Glutamatergic neuron (in vitro differentiated cells): Measurements from ENCODE around the gene RETREG3. TPM values are rescaled to one million over a fixed set of nuclear protein-coding genes. Genes with fewer than 3 reads are reported as not detected.

Experiments
- DNase-seq: peaks from one replicate; pipeline ENCODE4 v3.0.0; 2022
- H3K27ac Mint-ChIP-seq: one replicate; pipeline ENCODE4 v1.8.0; 2020; ENCODE audit warnings: mild to moderate bottlenecking, mixed read lengths, inconsistent platforms; ENCODE audit not compliant: unreplicated experiment
- H3K27me3 Mint-ChIP-seq: one replicate; pipeline ENCODE4 v1.8.0; 2020; ENCODE audit warnings: mild to moderate bottlenecking, moderate library complexity, mixed read lengths, inconsistent platforms; ENCODE audit not compliant: unreplicated experiment
- H3K36me3 Mint-ChIP-seq: one replicate; pipeline ENCODE4 v1.8.0; 2020; ENCODE audit warnings: mild to moderate bottlenecking, mixed read lengths, inconsistent platforms; ENCODE audit not compliant: unreplicated experiment
- H3K4me1 Mint-ChIP-seq: one replicate; pipeline ENCODE4 v1.8.0; 2020; ENCODE audit warnings: mild to moderate bottlenecking, low read depth, mixed read lengths, inconsistent platforms; ENCODE audit not compliant: unreplicated experiment
- H3K4me3 Mint-ChIP-seq: one replicate; pipeline ENCODE4 v1.8.0; 2020; ENCODE audit warnings: mild to moderate bottlenecking, mixed read lengths, inconsistent platforms; ENCODE audit not compliant: unreplicated experiment
- H3K9me3 Mint-ChIP-seq: one replicate; pipeline ENCODE4 v1.8.0; 2020; ENCODE audit warnings: mild to moderate bottlenecking, moderate library complexity, mixed read lengths, inconsistent platforms; ENCODE audit not compliant: unreplicated experiment
- CTCF ChIP-seq: fragments of 200-600 bp; sonication (generic); IDR thresholded peaks from one replicate; pipeline ENCODE4 v1.5.0; 2021; ENCODE audit not compliant: partially characterized antibody, unreplicated experiment
- long read RNA-seq: library from polyadenylated mRNA; unstranded; transcript quantifications from one replicate; pipeline ENCODE4 v2.0.0, GENCODE V29; 2020; ENCODE audit not compliant: unreplicated experiment
- total RNA-seq: library from RNA; stranded (reverse); fragmentation: NEBNext Ultra II Directional; extraction: Animal tissue kit (Norgen Biotek cat#: 25700); gene quantifications from one replicate; pipeline ENCODE4 v1.2.1, GENCODE V29; 2021; ENCODE audit not compliant: unreplicated experiment

The RETREG3 gene
- total RNA-seq: 88.2 TPM
- long read RNA-seq, transcript RETREG3-201 (9 exons, 3,759 nt): major isoform, 13 of 18 reads
- long read RNA-seq, partial matches to known transcripts: 0 of 18 reads
- long read RNA-seq, other reads (novel, unspliced or antisense): 5 of 18 reads

- Mint-ChIP-seq H3K9me3 (peaks cover 7% of the 10 kb centered on the region), H3K27ac (peak within 1 kb of the TSS; percentile 97), H3K4me1 (peaks cover 2% of the 10 kb centered on the region), H3K4me3 (peak within 1 kb of the TSS; percentile 96), H3K36me3 (peaks cover 5% of the 10 kb centered on the region), H3K27me3 (peaks cover 5% of the 10 kb centered on the region)
- no peak for TF ChIP-seq CTCF
- DNase-seq: peak; percentile 99
Observed at GRCh38 chr17:42609182-42609813, at the start of gene RETREG3, which contains the start of gene TUBG1. RETREG3 (minus strand) TSS chr17:42609374; CDS start chr17:42609324, 50 bp downstream. TUBG1 (plus strand) TSS chr17:42609683; CDS start chr17:42609738, 55 bp downstream.

- Mint-ChIP-seq H3K27me3 (peaks cover 5% of the 10 kb centered on the region), H3K4me1 (peaks cover 7% of the 10 kb centered on the region), H3K4me3 (peak overlapping the region; percentile 88), H3K27ac (no peak overlapping the region), H3K9me3 (no peaks in the 10 kb centered on the region), H3K36me3 (no peaks in the 10 kb centered on the region)
- TF ChIP-seq CTCF: no peak
- no peak for DNase-seq
Observed at GRCh38 chr17:42657824-42658588, 48.8 kb upstream of the RETREG3 start.

GRCh38 chr17:42655528-42655927 is 46.4 kb upstream of the RETREG3 start:
- TF ChIP-seq CTCF: no peak
- H3K4me1 Mint-ChIP-seq: peaks cover 7% of the 10 kb centered on the region
- no peak for DNase-seq
- no peak overlapping the region for H3K4me3 Mint-ChIP-seq
- H3K9me3 Mint-ChIP-seq: no peaks in the 10 kb centered on the region
- no peaks in the 10 kb centered on the region for H3K36me3 Mint-ChIP-seq
- H3K27me3 Mint-ChIP-seq: peaks cover 5% of the 10 kb centered on the region
- no peak overlapping the region for H3K27ac Mint-ChIP-seq

GRCh38 chr17:42653179-42654124 is 44.3 kb upstream of the RETREG3 start:
- Mint-ChIP-seq H3K27ac (no peak overlapping the region), H3K4me3 (peak overlapping the region; percentile 26)
- no peak for DNase-seq

More at GRCh38 chr17:42653179-42654124, 44.3 kb upstream of the RETREG3 start:
- Mint-ChIP-seq H3K36me3 (no peaks in the 10 kb centered on the region), H3K9me3 (no peaks in the 10 kb centered on the region), H3K4me1 (peaks cover 7% of the 10 kb centered on the region), H3K27me3 (peaks cover 6% of the 10 kb centered on the region)
- TF ChIP-seq CTCF: no peak
